ENCODE measurements around the gene FAM209A. TPM values are rescaled to one million over a fixed set of nuclear protein-coding genes. Genes with fewer than 3 reads are reported as not detected.
"Not testable (repeated sequence)": the region's sequence is repeated elsewhere in the genome, so short reads cannot be mapped to it uniquely, and the experiment has no call there.

The FAM209A gene
- total RNA-seq, result not detected
- long read RNA-seq, partial matches to known transcripts, result 0 of 2 reads
- long read RNA-seq, other reads (novel, unspliced or antisense), result 2 of 2 reads

- intact Hi-C loops (cut with micrococcal nuclease); ATAC-seq; DNase-seq: not testable (repeated sequence)
These were observed at the start of gene FAM209A for GRCh38 chr20:56524444-56524843. FAM209A (plus strand) TSS chr20:56524744; CDS start chr20:56524809, 65 bp downstream.

- no peak for DNase-seq
- ATAC-seq, result no peak
- intact Hi-C loops (cut with micrococcal nuclease), result no loop called here
These were observed 40.6 kb upstream of the FAM209A start for GRCh38 chr20:56483970-56484369.

DNA sequence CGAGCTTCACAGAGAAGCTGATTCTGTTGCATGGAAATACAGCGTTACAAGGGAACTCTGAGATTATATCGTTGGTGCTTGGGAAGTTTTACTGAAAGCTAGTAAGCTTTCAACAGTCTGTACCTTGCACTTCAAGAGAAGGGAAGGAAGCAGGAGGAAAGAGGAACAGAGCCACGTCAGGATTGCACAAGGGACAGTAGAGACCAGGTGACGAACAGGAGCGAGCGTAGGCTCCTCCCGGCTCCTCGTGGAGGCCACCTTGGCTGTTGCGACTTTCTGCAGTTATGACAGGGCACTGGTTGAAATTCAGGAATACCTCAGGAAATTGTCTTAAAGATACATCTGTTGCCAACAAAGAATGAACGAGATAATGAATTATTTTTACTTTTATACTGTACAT, 37.3 kb upstream of the FAM209A start:
- DNase-seq (no peak), ATAC-seq (no peak)
- intact Hi-C loops (cut with micrococcal nuclease), result no loop called here

- ATAC-seq, result no peak
- DNase-seq, result no peak
- intact Hi-C loops (cut with micrococcal nuclease), result no loop called here
These were observed 36.0 kb upstream of the FAM209A start for GRCh38 chr20:56488566-56488965.

GRCh38 chr20:56501116-56501515, 23.4 kb upstream of the FAM209A start:
- ATAC-seq, result no peak
- intact Hi-C loops (cut with micrococcal nuclease), result no loop called here
- no peak for DNase-seq

GRCh38 chr20:56503916-56504315, 20.6 kb upstream of the FAM209A start:
- intact Hi-C loops (cut with micrococcal nuclease), result no loop called here
- DNase-seq, result no peak
- no peak for ATAC-seq

DNA sequence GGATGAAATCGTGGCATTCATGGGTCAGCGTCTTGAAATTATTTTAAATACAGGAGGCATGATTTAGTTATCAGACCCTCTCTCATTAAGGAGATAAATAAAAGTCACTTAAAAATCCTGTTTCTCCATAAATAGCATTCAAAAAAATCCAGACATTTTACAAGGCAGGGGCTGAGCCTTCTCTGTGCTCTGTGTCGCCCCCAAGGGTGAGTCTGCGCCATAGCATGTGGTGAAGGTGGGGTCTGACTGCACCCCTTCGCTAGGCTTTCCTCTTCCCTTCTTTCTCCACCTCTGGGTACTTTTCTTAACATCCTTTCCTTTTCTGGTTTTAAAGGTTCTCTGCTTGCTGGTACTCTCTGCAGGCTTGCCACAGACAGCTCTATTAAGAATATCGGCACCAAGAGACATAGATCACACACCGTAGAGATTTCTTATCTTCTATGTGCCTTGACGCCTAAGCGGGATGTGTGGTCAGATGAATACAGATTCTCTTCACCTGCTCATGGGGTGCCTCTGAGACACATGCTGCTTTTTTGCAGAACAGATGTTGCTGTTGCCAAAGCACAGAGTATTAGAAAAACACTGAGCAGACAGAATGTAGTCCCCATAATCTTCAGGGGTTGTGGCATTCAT, 20.1 kb upstream of the FAM209A start:
- ATAC-seq, result no peak
- DNase-seq, result no peak
- intact Hi-C loops (cut with micrococcal nuclease), result no loop called here

GRCh38 chr20:56506103-56506502, 18.4 kb upstream of the FAM209A start:
- ATAC-seq (no peak), DNase-seq (no peak)
- intact Hi-C loops (cut with micrococcal nuclease), result no loop called here

DNA sequence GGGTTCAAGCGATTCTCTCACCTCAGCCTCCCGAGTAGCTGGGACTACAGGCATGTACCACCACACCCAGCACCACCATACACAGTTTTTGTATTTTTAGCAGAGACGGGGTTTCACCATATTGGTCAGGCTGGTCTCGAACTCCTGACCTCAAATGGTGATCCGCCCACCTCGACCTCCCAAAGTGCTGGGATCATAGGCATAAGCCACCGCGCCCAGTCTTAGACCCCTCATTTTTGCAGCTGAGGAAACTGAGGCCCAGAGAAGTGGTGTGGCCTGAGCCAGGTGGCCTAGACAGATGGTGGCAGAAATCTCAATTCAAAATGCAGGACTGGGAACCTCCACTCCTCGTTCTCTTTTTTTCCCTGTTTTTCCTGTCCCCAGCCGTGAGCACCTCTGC, 12.6 kb upstream of the FAM209A start:
- ATAC-seq (no peak), DNase-seq (no peak)
- intact Hi-C loops (cut with micrococcal nuclease), result no loop called here

GRCh38 chr20:56513161-56514150, 11.1 kb upstream of the FAM209A start:
- DNase-seq, result no peak
- intact Hi-C loops (cut with micrococcal nuclease), result no loop called here
- no peak for ATAC-seq

GRCh38 chr20:56516631-56517030, 7.9 kb upstream of the FAM209A start:
- intact Hi-C loops (cut with micrococcal nuclease), result no loop called here
- no peak for ATAC-seq

GRCh38 chr20:56517211-56517610, 7.3 kb upstream of the FAM209A start:
- ATAC-seq (no peak), DNase-seq (no peak)
- intact Hi-C loops (cut with micrococcal nuclease), result no loop called here

More at GRCh38 chr20:56516631-56517030, 7.9 kb upstream of the FAM209A start:
- DNase-seq, result no peak

DNA sequence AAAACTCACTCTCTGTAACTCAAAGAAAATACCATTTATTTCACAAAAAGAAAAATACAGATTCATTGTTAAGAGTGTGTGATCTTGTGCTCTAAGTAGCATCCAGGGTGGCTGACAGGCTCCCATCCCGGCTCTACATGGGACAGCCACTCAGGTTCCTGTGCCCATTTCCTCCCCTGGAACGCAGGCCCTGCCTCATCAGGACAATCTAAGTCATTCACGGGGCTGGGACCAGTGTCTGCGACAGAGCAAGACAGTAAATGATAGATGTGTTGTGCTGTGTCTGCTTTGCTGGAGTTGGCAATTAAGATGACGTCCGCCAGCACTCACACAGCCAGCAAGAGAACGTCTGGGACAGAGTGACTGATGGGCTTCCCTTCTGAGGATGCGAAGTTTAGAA, 6.9 kb upstream of the FAM209A start:
- ATAC-seq (no peak), DNase-seq (no peak)
- intact Hi-C loops (cut with micrococcal nuclease), result no loop called here

DNA sequence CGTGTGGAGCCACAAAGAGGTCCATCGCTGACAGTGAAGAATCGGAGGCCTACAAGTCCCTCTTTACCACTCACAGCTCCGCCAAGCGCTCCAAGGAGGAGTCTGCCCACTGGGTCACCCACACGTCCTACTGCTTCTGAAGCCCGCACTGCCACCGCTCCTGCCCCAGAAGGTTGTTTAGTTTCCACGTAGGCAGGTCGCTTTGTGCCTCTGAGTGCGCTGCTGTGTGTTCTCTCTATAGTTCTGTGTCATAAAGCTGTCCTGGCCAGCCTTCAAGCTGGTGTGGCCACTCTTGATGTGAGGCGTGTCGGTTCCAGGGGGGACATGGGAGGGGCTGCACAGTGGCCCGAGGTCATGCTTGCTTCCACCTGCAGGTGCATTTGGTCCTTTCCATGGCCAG, 6.4 kb upstream of the FAM209A start:
- intact Hi-C loops (cut with micrococcal nuclease), result no loop called here
- DNase-seq (no peak), ATAC-seq (no peak)

- ATAC-seq (no peak), DNase-seq (no peak)
- intact Hi-C loops (cut with micrococcal nuclease), result no loop called here
These were observed 5.7 kb upstream of the FAM209A start for GRCh38 chr20:56518721-56519398.

- no peak for ATAC-seq
- intact Hi-C loops (cut with micrococcal nuclease), result no loop called here
- no peak for DNase-seq
These were observed 5.0 kb upstream of the FAM209A start for GRCh38 chr20:56519551-56519950.

- ATAC-seq, result no peak
- intact Hi-C loops (cut with micrococcal nuclease), result no loop called here
- DNase-seq, result no peak
These were observed 4.4 kb upstream of the FAM209A start for GRCh38 chr20:56520180-56520579.

- intact Hi-C loops (cut with micrococcal nuclease); ATAC-seq; DNase-seq: not testable (repeated sequence)
These were observed 3.7 kb upstream of the FAM209A start for GRCh38 chr20:56520746-56521354.

DNA sequence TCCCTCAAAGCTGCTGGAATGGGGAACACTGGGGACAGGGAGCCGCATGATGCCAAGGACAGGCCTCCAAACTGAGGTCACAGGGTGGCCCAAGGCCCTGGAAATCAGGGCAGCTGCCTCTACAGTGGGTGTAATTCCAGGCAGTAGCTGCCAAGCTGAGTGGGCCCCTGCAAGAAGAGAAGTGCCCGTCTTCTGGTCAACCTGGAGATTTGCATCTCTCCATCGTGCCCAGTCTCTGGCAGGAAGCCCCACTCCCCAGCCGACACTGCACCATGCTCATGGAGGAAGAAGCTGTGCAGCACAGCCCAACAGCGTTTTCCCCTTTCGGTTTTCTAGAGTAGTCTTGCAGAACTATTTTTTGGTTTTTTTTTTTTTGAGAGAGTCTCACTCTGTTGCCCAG, 2.2 kb upstream of the FAM209A start:
- intact Hi-C loops (cut with micrococcal nuclease), result no loop called here
- DNase-seq, result no peak
- no peak for ATAC-seq
